RCC 7860 (cell line): ENCODE data around the gene THRAP3.
A peak's percentile ranks its signal among the peaks of the same experiment; 100 is the strongest.
"Not testable (repeated sequence)": the region's sequence is repeated elsewhere in the genome, so short reads cannot be mapped to it uniquely, and the experiment has no call there.

Experiments
- DNase-seq: peaks from one replicate; pipeline ENCODE4 v3.0.0-alpha.2; 2015; ENCODE audit warnings: low spot score
- FAIRE-seq: peaks from 2 replicates; lab custom pipeline; 2012; peaks lifted over from hg19 to GRCh38; lab: Jason Lieb, UNC

The THRAP3 gene

DNA sequence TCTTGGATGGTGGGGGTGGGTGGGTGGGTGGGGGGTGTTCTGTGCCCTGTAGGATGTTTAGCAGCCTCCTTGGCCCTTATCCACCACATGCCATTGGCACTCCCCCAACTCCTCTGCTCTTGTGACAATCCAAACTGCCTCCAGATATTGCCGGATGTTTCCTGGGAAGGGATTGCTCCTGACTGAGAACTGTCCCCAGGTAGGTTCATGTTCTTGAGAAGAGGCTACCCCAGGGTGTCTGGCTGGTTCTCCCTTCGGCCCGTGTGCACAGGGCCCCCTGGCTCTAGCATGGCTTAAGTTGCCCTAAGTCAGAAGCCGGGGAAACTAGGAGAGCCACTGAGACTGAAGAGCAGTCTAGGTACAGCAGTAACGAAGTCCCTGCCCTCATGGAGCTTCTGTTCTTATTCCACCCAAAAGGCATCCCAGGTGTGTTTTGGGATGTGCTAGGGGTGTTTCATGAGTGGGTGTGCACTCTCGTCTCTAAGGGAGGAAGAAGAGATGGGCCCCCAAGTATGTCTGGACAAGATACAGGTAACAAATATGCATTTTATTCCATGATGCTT lies 19.8 kb upstream of the THRAP3 start:
- FAIRE-seq (no peak), DNase-seq (no peak)

DNA sequence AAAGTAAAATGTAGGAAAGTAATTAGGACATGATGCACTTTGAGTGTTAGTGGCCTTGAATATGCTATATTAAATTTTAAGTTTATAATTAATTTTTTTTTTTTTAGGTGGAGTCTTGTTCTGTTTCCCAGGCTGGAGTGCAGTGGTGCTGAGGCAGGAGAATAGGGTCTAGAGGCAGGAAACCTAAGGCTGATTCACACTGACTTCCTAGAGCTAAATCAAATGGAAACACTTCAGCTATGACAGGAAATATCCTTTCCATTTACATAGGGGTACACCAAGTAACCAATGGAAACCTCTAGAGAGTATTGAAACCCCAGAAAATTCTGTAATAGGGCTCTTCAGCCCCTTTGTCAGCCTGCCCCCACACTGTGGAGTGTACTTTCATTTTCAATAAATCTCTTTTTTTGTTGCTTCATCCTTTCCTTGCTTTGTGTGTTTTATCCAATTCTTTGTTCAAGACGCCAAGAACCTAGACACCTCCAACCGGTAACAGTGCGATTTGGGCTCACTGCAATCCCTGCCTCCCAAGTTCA lies 17.9 kb upstream of the THRAP3 start:
- FAIRE-seq, result no peak
- DNase-seq, result no peak

DNA sequence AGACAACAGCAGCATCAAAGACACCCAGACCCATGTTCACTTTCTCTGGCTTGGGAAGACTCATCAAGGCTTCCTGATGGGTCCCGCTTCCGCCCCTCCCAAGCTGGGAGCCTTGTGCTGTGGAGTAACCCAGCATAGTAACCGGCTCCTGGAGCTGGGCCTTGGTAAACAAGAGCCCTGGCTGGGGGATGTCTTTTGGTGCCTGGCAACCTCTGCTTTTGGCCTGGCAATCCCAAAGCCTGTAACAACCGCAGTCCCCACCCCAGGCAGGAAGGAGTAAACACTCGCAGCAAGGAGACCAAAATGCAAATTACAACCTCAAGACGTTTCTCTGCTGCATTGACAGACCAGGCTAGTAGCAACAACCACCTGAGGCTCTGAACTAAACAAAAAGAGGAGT lies 16.9 kb upstream of the THRAP3 start:
- DNase-seq (no peak), FAIRE-seq (no peak)

DNA sequence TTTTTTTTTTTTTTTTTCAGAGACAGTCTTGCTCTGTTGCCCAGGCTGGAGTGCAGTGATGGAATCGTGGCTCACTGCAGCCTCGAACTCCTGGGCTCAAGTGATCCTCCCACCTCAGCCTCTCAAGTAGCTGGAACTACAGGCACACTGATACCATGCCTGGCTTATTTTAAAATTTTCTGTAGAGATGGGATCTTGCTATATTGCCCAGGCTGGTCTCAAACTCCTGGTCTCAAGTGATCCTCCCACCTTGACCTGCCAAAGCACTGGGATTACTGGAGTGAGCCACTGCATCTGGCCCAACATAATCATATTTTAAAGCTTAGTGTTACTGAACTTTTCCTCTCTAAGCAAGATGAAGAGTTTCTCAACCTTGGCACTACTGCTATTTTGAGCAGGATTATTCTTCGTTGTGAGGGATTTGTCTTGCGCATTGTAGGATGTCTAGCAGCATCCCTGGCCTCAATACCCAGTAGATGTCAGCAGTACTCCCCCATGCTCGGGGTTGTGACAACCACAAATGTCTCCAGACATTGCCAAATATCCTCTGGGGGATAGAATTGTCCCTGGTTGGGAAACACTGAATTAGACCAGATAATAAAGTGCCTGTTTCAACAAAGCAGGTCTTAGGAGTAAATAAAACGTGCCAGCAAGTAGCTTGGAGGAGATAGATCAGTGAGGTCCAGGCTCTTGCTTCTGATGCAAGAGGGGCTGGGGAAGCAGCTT lies 15.1 kb upstream of the THRAP3 start:
- no peak for FAIRE-seq
- DNase-seq, result no peak

DNA sequence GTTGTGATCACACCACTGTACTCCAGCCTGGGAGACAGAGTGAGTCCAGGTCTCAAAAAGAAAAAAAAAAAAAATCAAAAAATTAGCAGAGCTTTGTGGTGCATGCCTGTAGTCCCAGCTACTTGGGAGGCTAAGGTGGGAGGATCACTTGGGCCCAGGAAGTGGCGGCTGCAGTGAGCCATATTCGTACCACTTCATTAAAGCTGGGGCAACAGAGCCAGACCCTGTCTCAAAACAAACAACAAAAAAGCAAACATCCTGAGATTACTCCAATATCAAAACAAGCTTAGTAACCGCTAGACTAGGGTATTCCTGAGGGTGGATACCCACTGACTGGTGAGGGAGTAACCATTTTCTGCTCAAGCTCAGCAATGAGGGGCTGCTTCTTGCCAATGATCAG lies 12.9 kb upstream of the THRAP3 start:
- no peak for FAIRE-seq
- DNase-seq, result no peak

DNA sequence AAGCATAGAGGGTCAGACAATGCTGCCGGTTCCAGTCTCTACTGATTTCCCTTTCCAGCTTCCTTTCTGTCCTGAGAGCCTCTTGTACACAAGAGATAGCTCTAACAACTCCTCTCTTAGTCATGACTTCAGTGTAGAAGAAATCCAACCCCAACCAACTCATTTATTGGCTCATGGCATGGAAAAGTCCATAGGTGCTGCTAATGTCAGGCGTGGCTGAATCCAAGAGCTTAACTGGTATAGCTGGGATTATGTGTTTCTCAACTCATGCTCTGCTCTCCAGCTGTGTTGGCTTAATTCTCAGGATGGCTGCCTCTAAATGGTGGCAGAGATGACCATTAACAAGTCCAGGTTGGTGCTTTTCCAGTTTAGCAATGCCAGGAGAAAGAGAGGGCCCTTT lies 12.4 kb upstream of the THRAP3 start:
- FAIRE-seq (no peak), DNase-seq (no peak)

DNA sequence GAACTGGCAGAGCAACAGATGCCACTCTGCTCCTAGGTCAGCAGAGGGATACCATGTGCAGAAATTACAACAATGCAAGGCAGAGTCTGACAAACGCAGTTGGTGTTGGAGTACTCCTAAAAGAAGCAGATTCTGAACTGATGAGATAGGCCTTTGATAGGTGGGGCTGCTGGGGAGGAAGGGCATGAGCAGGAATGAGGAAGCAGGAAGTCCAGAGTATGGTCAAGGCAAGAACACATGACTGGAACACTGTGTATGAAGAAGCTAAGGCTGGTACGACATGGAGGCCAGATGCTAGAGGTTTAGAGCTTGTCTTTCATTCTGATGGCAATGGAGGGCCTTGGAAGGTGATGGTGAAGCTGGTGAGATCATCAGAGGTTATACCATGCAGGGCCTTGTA lies 11.5 kb upstream of the THRAP3 start:
- DNase-seq (no peak), FAIRE-seq (no peak)

DNA sequence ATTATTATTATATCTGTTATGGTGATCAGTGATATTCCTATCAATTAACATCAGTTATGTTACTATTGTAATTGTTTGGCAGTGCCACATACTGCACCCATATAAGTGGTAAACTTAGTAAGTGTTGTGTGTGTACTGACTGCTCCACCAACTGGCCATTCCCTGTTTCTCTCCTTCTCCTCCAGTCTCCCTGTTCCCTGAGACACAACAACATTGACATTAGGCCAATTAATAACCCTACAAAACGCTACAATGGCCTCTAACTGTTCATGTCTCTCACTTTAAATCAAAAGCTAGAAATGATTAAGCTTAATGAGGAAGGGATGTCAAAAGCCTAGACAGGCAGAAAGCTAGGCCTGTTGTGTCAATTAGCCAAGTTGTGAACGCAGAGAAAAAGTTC lies 6.6 kb upstream of the THRAP3 start:
- no peak for DNase-seq
- FAIRE-seq, result no peak

DNA sequence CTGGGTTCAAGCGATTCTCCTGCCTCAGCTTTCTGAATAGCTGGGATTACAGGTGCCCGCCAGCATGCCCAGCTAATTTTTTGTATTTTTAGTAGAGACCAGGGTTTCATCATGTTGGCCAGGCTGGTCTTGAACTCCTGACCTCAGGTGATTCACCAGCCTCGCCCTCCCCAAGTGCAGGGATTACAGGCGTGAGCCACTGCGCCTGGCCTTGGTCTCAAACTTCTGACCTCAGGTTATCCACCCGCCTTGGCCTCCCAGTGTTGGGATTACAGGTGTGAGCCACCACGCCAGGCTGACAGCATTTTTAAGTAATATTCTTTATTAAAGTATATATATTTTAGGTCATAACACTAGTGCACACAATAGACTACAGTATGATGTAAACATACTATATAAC lies 2.3 kb upstream of the THRAP3 start:
- FAIRE-seq, DNase-seq: not testable (repeated sequence)

DNA sequence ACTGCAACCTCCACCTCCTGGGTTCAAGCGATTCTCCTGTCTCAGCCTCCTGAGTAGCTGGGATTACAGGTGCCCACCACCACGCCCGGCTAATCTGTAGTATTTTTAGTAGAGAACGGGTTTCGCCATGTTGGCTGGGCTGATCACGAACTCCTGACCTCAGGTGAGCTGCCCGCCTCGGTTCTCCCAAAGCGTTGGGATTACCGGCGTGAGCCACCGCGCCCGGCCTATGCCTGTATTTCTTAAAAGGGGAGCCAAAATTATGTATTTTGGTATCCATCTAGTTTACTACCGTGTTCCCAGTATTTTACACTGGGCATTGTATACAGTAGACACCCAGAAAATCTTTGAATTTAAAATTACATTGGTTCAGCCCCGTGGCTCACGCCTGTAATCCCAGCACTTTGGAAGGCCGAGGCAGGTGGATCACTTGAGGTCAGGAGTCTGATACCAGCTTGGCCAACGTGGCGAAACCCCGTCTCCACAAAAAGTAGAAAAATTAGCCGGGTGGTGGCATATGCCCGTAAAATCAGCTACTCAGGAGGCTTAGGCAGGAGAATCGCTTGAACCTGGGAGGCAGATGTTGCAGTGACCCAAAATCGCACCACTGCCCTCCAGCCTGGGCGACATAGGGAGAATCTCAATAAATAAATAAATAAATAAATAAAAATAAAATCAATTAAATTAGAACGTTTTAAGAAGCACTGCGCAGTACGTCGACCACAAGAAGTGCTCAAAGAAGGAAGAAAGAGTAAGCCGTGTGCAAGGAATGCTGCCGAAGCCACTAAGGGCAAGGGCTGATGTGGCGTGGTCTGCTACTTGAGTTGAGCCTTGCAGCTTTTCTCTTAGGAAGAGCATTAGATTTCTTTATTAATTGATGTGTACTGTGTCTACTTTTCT lies 1.5 kb upstream of the THRAP3 start:
- FAIRE-seq, result no peak

DNA sequence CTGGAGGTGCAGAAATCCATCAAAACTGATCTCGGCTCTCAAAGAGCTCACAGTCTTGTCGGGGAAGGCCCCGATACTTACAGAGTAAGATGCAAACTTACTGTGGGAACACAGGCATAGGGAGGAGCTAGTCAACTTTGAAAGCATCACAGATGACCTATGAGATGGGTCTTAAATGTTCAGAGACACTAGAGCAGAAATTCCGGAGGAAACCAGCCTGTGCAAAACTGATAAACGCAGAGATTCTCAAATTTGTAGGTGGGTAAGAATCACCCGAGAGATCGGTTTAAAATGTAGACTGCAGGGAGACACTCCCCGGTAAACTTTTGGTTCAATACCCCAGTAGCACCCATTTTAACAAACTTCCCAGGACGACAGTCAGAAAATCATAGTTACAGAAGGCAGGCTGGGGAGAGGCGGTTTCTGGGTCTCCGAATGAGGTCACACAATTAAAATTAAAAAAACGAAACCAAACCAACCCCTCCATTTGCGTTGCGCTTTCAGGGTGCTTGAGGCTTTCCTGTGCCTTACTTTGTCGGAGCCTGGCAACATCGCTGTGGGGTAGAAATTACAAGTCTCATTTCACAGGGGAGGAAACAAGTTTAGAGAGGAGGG lies 755 bp upstream of the THRAP3 start:
- peak; percentile 10 for DNase-seq

More for the DNA sequence above, 1.5 kb upstream of the THRAP3 start:
- DNase-seq, result no peak

DNA sequence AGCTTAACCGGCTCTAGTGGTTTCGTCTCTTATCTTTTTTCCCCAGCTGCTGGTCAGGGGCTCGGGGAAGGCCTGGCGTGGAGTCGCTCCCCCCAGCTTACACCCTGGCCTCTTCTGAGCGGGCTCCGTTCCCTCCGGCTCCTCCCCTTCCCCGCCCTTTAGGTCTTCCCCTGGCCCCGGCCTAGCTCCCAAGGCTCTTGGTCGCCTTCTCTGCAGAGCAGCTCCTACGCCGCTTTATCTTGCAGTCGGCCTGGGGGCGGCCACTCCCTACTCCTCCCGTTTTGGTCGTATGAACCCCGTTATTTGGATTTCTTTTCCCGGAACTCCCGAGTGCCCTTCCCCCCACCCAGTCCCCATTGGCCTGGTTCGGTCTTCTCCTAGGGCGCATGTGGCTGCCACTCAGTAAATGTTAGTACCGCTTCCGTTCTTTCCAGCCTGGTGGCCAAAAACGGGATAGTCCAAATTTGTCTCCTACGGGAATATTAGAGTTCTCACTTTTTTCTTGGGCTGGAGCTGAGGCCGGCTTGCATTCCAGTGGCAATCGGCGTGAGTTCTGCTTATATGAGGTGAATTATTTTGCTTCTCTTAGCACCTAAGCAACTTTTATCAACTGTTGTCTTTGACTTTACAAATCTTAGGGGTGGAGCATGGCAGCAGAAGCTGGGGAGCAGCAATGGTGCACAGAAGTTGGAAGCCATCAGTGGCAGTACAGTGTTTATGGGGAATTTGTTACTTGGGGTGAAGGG lies 467 bp downstream of the THRAP3 start:
- FAIRE-seq (no peak), DNase-seq (peak; percentile 71)

More for the DNA sequence above, 755 bp upstream of the THRAP3 start:
- no peak for FAIRE-seq

DNA sequence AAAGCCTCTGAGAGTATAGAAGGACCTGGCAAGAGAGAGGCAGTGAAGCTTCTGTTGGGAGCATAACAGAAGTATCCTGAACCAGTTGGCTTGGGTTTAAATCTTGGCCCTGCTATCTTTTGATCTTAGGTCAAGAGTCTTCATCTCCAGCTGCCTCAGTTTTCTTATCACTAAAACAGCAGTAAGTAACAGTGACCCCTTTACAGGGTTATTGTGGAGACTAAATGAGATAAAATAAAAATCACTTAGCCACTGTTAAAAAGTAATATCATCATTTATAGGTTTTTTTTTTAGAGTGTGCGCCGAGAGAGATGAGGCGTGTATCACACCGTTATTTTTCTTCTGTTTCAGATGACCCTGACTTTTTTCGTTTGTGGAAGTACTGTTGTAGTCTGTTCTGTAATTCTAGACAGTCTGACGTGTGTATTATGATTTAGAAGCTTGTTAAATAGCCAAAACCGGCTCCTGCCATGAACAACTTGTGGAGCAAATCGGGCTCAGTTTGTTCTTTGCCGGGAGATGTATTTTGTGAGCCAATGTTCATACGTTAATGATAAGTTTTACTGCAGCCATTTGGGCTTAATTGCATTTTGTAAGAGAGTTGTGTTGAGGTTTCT lies 1.1 kb downstream of the THRAP3 start:
- FAIRE-seq (no peak), DNase-seq (no peak)

DNA sequence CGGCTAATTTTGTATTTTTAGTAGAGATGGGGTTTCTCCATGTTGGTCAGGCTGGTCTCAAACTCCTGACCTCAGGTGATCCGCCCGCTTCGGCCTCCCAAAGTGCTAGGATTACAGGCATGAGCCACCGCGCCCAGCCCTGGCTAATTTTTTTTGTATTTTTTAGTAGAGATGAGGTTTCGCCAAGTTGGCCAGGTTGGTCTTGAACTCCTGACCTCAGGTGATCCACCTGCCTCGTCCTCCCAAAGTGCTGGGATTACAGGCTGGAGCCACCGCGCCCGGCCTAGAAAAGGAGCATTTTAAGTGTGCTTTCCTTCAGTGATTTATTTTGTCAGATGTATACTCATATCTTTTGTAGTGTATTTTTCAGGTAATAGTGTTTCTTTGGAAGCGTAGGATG lies 6.0 kb downstream of the THRAP3 start:
- DNase-seq, FAIRE-seq: not testable (repeated sequence)

DNA sequence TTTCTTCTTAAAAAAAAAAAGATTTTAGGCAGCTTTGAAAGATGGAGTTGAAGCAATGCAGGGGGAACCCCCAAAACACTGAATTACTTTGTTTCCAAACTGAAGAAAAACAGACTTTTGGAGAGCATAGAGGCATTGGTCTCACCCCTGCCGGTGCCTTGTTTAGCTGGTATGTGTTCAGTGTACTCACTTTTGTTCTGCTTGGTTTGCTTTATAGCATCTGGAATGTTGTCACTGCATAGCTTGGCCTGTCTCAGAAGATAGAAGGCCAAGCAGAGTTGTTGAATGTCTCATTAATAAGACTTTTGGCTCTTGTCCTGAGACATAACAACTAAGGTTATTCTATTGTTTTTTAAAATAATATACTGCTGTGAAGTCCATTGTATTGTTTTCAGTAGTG lies 6.9 kb downstream of the THRAP3 start:
- DNase-seq, result no peak
- no peak for FAIRE-seq

DNA sequence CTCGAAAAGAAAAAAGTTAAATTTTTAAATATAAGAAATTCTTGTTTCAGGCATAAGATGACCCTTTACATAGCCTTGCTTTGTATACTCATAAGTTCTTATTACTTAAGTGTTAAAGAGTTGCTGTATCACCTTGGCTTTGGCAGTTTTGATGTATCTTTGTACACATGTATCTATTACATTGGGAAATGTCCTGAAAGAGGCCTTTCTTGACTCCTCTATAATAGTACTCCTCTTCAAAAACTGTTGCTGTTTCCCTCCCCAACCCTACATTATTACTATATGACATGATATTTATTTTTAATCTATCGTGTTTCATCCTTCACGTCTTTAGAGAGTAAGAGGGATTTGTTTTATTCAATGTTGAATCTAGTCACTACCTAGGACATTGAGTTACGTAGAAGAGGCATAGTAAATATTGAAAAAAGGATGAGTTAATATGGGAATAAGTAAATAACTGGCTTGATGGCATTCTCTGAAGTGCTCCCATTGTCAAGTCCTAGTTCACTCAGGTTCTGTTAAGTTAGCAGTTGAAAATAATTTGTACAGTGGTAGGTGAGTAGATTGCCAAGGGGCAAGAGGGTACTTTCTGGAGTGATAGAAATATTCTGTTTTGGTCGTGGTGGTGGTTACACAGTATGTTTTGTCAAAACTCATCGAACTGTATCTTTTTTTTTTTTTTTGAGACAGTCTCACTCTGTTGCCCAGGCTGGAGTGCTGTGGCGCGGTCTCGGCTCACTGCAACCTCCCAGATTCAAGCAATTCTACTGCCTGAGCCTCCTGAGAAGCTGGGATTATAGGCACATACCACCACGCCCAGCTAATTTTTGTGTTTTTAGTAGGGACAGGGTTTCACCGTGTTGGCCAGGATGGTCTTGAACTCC lies 8.2 kb downstream of the THRAP3 start:
- DNase-seq, result no peak
- FAIRE-seq, result no peak

DNA sequence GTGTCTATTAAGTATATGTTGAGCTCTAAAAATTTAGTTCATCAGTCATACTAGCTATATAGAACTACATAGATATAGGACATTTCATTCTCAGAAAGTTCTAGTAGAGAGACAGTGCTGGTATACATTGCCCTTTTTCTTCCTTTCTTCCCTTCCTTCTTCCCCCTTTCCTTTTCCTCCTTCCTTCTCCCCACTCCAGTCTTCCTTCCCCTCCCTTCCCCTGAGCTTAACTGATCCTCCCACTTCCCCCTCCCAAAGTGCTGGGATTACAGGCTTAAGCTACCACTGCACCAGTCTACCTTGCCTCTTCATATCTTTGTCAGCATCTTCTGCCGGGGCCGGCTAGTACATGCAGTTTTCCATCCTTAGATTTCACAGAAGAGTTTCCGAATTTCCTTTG lies 12.1 kb downstream of the THRAP3 start:
- DNase-seq (no peak), FAIRE-seq (no peak)

DNA sequence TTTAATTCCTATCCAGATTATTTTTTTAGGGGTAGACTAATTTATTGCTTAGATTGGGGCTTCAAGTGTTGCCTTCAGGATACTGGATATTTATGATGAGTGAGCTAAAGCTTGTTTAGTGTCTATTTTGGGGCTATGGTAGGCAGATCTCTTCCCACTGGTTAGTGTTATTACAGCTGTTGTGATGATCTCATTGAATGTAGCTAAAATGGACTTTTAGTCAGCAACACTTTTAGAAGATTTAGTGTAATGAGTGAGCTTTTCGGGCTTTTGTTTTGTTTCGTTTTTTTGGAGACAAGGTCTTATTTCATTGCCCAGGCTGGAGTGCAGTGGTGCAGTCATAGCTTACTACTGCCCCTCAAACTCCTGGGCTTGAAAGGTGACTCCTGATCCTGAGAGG lies 14.2 kb downstream of the THRAP3 start:
- no peak for DNase-seq
- FAIRE-seq, result no peak
